Lower leg skin (tissue), 3 donors: Measurements from ENCODE around the gene GRID2.

Experiments used
- CTCF ChIP-seq, 3 donors: fragments of 450-650 bp; IDR thresholded peaks; one replicate each; pipeline ENCODE4 v1.5.1; 2016; ENCODE audit warnings: antibody characterized with exemption in 3 of 3, mild to moderate bottlenecking in 3 of 3, moderate library complexity in 2 of 3
- POLR2A ChIP-seq, 2 donors: fragments of 450-650 bp; IDR thresholded peaks; one replicate each; pipeline ENCODE4 v1.6.1; 2016 to 2017; ENCODE audit warnings: antibody characterized with exemption in 2 of 2, mild to moderate bottlenecking in 1 of 2, moderate library complexity in 1 of 2

- no peak for TF ChIP-seq CTCF (IDR thresholded peaks at IDR 0.05)
- TF ChIP-seq POLR2A (IDR thresholded peaks at IDR 0.05), result no peak
These were observed 1439.3 kb downstream of the GRID2 start for GRCh38 chr4:93743022-93743421.
